Uterus (tissue), 2 donors: Measurements from ENCODE around the gene ELP4.

Experiments
- POLR2A ChIP-seq, 2 donors: fragments of 450-650 bp; IDR thresholded peaks; one replicate each; pipeline ENCODE4 v1.6.1; 2016; ENCODE audit warnings: antibody characterized with exemption in 2 of 2, mild to moderate bottlenecking in 1 of 2, moderate library complexity in 1 of 2
- TF ChIP-seq, protein P1 (sequence below), 4 experiments: fragments of 200-600 bp in 2 of 4; fragments of 450-650 bp in 2 of 4; sonication (generic) in 2 of 4; IDR thresholded peaks; one replicate each; pipeline ENCODE4 v1.5.1; 2016 to 2019; ENCODE audit warnings: antibody characterized with exemption in 4 of 4, mild to moderate bottlenecking in 2 of 4, moderate library complexity in 1 of 4

DNA sequence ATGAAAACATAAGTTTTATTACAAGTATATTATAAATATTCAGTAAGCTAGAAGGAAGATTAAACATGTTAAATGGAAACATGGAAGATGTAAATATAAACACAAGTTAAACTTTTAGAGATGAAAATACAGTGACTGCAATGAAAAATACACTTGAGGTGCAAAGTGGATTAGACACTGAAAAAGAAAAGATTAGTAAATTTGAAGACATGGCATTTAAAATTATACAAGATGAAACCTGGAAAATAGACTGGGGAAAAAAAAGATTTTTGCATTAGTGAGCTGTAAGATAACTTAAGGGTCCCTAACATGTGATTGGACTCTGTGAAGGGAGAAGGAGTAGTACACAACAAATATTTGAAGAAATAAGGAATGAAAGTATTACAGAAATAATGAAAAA, 33.3 kb downstream of the ELP4 start:
- no peak for TF ChIP-seq POLR2A (IDR thresholded peaks at IDR 0.05)
- TF ChIP-seq, protein P1, sequence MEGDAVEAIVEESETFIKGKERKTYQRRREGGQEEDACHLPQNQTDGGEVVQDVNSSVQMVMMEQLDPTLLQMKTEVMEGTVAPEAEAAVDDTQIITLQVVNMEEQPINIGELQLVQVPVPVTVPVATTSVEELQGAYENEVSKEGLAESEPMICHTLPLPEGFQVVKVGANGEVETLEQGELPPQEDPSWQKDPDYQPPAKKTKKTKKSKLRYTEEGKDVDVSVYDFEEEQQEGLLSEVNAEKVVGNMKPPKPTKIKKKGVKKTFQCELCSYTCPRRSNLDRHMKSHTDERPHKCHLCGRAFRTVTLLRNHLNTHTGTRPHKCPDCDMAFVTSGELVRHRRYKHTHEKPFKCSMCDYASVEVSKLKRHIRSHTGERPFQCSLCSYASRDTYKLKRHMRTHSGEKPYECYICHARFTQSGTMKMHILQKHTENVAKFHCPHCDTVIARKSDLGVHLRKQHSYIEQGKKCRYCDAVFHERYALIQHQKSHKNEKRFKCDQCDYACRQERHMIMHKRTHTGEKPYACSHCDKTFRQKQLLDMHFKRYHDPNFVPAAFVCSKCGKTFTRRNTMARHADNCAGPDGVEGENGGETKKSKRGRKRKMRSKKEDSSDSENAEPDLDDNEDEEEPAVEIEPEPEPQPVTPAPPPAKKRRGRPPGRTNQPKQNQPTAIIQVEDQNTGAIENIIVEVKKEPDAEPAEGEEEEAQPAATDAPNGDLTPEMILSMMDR (IDR thresholded peaks at IDR 0.05), result no peak
